Medulla oblongata (tissue), 1 donor: ENCODE measurements around the gene MOGAT3.
"Not testable (repeated sequence)": the region's sequence is repeated elsewhere in the genome, so short reads cannot be mapped to it uniquely, and the experiment has no call there.

Experiments used
- DNase-seq: peaks from one replicate; pipeline ENCODE4 v3.0.0-alpha.2; 2015; ENCODE audit errors: extremely low spot score

Gene MOGAT3

DNA sequence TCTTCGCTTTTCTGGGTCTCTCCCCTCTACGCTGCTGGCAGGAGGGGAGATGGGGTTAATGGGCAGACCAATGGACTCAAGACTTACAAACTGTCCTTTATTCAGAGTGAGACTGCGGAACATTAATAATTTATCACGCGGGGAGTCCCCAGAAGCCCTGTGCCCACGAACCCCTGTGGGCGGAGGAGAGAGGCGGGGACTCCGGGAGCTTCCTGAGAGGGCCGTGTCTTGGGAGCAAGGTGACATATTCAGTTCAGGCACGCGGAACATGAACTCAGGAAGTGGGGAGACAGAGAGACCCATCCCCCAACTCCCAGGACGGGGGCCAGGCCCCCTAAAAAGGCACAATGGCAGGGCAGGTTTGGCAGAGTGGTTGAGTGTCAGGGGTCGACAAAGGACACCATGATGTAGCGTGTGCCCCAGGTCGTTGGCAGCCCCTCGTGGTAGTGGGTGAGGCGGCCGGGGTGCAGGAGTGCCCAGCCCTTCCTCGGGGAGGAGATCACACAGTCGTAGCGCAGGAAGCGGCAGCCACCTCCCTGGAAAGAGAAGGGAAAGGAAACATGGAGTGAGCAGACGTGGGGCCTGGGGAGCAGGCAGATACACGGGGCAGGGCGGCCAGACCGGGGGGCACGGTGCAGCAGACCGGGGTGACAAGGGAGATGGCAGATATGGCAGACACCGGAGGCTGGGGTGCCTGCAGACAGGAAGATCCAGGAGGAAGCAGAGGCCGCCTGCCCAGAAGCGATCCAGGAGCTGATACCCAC lies 5.2 kb upstream of the MOGAT3 start:
- no peak for DNase-seq

DNA sequence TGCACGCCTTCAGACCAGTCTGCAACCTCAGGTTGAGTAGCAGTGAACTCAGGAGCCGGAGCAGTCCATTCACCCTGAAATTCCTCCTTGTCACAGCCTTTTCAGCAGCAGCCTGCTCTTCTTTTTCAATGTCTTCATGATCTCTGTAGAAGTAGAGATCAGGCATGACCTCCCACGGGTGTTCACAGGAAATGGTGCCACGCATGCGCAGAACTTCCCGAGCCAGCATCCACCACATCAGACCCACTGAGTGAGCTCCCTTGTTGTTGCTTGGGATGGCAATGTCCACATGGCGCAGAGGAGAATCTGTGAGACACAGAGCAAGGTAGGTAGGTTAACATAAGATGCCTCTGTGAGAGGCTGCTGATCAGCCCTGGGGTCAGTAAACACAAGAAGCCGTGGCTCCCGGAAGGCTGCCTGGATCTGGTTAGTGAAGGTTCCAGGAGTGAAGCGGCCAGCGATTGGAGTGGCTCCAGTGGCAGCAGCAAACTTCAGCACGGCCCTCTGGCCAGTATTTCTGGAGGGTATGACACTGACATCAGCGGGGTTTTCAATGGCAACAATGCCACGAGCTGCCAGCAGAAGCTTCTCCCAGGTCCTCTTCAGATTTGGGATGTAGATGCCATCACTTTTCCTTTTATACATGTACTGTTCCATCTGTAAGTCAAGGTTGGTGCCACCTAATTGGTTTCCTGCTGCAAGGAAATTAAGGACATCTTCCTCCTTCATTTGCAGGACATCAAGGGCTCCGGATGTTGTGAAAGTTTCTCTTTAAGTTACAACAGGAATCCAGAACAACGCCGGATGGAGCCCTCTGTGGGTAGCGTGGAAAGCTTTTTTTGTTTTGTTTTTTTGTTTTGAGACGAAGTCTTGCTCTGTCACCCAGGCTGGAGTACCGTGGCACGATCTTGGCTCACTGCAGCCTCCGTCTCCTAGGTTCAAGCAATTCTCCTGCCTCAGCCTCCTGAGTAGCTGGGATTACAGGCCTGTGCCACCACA lies 3.2 kb upstream of the MOGAT3 start:
- not testable (repeated sequence) for DNase-seq

DNA sequence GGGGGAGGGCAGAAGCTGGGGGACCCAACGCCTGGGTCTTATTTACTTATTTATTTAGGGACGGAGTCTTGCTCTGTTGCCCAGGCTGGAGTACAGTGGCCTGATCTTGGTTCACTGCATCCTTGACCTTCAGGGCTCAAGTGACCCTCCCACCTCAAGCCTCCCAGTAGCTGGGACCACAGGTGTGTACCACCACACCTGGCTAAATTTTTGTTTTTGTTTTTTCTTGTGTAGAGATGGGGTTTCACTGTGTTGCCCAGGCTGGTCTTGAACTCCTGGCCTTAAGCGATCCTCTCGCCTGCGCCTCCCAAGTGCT lies 1.7 kb upstream of the MOGAT3 start:
- DNase-seq = no peak

DNA sequence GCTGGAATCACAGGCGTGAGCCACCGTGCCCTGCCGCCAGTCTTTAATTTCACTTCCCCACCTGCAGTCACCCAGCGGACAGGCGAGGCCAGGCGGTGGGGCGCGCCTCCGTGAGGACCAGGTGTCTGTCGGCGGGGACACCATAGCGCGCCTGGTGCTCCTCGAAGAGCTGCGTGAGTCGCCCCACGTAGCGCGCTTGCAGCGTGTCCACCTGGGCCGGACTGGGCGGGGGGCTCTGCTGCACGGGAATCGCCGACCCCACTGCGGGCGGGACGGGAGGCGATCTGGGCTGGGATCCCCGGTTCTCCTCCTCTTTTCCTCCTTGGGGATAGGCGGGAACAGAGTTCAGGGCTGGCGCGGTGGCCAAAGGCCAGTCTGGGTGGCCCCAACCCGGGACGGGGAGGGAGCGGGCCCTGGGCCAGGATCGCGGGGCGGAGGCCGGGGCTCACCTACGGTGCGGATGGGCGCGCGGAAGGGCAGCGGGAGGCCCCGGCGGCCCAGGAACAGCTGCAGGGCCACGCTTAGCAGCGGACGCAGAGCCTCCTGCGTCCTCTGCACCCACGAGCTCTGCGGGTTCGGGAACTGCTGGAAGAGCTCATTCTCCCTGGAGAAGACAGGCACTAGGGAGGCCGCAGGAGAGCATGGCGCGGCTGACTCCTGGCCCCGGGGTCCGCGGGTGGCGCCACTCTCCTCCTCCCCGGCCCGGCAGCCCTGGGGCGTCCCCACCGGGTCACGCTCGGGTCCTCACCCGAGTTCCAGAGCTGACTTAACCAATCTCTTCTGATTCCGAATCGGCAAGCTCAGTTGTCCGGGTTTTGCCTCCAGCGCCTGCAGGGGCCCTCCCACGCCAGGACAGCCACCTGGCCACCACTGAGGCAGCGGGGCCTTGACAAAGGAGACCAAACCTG lies 1.1 kb upstream of the MOGAT3 start:
- no peak for DNase-seq

DNA sequence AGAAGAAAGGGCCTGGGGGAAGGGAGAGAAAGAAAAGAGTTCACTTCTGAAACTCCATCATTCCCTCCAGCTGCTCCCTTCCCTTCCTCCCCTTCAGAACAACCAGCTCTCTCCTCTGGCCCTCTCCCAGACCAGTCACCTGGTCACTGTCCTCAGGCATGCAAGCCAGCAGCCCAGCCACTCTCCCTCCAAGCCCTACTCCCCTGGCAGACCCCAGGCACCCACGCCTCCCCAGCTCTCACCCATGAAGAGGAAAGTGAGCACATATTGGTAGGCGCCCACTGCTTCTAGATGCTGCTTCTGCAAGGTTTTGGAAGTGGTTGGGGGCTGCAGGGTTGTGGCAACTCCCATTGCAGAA lies 353 bp downstream of the MOGAT3 start:
- DNase-seq = no peak

DNA sequence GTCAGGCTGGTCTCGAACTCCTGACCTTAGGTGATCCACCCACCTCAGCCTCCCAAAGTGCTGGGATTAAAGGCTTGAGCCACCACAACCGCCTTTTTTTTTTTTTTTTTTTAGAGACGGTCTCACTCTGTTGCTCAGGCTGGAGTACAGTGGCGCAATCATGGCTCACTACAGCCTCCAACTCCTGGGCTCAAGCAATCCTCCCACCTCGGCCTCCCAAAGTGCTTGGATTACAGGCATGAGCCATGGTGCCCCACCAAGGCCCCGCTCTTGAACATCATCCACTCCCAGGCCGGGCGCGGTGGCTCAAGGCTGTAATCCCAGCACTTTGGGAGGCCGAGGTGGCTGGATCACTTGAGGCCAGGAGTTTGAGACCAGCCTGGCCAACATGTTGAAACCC lies 1.3 kb downstream of the MOGAT3 start:
- DNase-seq = not testable (repeated sequence)

DNA sequence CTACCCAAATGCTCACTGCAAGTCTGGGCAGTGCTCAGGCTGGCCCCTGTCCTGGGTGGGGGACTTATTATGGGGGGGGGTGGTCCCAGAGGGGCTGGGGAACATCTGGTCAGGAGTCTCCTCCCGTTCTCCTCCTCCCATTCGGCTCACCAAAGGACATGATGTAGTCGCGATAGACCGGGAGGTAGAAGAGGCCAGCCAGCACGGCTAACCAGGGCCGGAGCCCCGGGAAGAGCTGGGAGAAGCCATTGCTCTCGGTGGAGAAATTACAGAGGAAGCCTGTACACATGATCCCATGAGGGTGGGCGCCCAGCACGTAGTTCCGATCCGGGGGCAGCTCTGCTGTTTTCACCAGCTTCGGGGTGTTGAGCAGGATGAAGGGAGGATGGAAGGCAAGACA lies 2.4 kb downstream of the MOGAT3 start:
- DNase-seq = no peak

DNA sequence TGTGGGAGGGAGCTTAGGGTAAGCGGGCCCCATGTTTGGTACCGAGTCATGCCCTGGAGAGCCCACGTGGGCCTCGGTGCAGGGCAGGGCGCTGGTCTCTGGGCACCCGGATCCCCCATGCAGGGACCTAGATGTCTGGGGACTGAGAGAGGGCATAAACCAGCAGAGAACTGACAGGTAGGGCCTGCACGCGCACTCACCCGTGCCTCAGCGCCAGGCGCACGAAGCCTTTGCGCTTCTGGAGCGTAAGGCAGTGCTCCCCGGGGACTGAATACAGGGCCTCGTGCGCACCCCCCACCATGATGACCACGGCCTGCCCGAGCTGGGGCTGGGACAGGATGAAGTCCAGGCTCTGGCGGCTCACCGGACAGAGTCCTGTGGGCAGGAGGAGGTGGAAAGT lies 2.8 kb downstream of the MOGAT3 start:
- DNase-seq = no peak

DNA sequence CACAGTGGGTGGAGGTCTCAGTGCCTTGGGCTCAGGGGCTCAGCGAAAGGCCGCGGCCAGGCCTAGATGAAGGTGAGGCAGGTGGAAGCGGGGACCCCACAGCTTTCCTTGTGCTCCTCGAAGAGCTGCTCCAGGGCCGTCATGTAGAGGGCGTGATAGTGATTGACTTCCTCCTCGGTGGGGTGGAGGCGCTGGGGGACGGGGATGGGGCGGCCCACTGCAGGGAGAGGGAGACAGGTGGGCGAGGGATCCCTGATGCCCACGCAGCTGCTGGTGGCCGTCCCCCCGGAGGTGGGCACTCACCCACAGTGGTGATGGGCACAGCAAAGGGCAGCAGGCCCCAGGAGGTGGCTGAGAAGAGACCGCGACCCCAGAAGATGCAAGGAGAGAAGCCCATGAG lies 5.0 kb downstream of the MOGAT3 start:
- DNase-seq = no peak

DNA sequence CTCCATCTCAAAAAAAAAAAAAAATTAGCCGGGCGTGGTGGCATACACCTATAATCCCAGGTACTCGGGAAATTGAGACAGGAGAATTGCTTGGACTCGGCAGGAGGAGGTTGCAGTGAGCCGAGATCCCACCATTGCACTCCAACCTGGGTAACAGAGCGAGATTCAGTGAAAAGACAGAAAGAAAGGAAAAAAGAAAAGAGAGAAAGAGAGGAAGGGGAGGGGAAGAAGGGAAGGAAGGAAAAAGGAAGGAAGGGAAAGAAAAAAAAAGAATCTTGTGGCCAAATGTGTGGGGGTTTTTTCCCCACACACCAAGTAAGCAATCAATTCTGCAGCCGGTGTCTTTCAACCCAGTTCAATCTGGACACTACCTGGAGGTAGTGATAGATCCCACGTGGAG lies 11.7 kb downstream of the MOGAT3 start:
- no peak for DNase-seq

DNA sequence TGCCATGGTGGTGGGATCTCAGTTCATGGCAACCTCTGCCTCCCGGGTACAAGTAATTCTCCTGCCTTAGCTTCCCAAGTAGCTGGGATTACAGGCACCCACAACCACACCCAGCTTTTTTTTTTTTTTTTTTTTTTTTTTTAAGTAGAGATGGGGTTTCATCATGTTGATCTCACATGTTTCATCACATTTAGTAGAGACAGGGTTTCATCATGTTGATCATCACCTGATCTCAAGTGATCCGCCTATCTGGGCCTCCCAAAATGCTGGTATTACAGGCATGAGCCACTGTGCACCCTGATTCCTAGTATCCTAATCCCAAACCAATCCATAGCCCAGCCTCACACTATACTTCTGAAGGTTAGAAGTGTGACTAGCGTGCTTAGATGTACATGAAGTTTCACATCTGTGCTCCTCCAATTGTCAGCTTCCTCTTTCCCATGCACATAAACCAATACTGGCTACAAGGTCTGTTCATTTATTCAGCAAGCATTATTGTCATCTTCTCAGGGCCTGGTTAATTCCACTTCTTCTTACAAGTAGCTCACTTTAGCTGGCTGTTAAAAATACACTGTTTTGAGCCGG lies 13.9 kb downstream of the MOGAT3 start:
- DNase-seq = no peak

DNA sequence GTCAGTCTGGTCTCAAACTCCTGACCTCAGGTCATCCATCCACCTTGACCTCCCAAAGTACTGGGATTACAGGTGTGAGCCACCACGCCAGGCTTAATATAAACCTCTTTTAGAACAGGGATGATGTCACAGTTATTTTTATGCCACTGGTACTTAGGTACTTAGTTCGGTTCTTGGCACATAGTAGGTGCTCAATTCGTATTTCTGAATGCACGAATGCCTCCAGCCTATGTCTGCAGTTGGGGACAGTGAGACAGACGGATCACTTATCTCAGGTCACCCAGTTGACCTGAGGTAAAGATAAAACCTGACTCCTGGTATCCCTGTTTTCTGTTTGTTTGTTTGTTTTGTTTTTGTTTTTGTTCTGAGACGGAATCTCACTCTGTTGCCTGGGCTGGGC lies 14.6 kb downstream of the MOGAT3 start:
- DNase-seq = no peak

DNA sequence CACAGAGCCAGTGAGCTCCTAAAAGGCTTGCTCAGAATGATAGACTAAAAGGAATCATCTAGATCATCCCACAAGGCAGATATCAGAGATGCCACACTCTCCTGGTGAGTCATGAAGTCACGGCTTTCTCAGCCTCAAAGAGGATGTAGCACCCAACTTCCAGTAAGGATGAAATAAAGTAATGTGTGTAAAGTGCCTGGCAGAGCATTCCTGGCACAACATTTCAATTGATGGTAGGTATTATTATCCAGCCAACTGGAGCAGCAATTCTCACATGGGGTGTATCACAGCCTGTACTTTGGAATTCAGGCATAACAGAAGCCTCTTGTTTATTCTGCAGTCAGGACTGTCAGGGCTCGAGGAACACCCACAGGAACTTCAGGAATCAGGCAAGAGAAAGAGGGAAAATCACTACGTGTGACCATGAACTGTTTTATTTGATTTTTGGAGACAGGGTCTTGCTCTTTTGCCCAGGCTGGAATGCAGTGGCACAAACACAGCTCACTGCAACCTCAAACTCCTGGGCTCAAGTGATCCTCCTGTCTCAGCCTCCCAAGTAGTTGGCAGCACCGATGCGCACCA lies 15.5 kb downstream of the MOGAT3 start:
- no peak for DNase-seq

DNA sequence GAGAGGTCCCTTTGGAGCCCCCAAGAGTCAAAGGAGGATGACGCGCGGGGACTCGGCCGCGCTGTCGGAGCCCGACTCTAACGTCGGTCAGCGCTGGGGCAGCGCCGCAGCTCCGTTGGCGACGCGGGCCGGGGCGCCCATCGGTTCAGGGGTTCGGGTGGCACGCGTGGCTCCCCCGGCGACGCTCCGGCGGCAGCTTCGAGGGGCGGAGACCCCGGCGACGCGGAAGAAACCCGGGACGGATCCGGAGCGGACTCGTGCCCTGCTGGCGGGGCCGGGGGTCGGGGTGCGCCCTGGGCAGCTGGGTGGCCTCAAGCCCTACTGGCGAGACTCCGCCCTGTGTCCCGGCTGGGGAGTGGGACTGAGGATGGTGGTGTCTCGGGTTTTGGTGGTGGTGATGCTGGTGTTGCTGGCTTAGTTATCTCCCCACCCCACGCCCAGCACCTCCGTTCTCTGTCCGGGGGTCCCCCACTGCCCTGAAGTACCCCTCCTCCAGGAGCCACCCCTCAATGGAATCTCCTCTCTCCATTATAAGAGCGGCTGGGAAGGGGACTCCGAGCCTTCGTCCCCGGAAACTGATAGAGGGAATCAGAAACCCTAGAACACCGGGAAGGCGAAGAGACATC lies 20.6 kb downstream of the MOGAT3 start, which contains the start of gene NAT16:
NAT16 (minus strand) TSS at position 164 of the 626 bp plus-strand sequence. CDS start 5,486 bp downstream, outside the sequence.
- no peak for DNase-seq

DNA sequence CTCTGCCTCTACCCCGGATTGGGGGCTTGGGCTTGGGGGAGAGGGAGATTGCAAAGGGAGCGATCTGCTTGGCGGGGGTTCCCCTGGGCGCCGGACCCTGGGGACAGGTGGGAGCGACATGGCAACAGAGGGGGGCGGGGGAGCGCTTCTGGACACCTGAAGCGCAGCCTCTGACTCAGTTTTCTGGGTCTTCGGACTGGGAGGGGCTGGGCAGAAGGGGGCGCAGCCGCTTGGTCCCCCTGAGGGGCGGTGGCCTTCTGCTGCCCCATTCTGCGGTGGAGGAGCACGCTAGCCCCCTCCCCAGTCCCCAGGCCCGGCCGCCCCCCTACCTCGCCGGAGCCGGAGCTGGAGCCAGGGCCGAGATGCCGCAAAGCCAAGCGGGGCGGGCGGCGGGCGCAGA lies 21.1 kb downstream of the MOGAT3 start:
- no peak for DNase-seq

DNA sequence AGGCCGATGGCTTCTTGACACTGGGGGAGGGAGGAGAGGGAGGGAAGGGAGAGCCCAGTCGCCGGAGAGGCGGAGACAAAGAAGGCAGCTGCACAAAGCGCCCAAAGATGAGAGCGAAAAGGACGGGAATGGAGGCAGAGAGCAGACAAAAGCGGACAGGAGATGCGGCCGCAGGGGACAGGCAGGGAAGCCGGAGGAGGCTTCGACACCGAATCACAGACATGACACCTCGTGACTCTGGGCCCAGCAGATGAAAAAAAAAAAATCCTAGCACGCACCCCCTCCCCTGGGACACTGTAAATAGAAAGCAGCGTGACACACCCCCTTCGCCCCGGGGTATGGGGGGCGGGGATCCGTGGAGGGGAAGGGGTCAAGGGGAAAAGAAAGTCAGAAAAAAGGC lies 21.7 kb downstream of the MOGAT3 start:
- no peak for DNase-seq

DNA sequence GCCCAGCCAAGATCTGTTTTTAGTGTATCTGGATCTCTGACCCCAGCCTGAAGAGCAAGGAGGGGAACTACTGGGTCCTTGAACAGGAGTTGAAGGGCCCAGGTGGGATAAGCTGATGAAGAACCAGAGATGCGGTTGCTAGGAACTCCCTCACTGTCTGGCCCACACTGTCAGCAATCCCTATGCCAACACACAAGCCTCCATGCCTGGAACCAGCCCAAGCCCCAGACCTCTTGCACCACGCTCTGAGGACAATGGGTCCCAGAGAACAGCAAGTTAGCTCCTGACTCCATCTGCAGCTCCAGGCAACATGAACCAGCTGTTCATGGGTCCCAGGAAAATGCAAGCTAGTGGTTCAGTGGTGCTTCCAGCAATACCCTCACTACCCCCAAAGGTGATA lies 23.2 kb downstream of the MOGAT3 start:
- no peak for DNase-seq

DNA sequence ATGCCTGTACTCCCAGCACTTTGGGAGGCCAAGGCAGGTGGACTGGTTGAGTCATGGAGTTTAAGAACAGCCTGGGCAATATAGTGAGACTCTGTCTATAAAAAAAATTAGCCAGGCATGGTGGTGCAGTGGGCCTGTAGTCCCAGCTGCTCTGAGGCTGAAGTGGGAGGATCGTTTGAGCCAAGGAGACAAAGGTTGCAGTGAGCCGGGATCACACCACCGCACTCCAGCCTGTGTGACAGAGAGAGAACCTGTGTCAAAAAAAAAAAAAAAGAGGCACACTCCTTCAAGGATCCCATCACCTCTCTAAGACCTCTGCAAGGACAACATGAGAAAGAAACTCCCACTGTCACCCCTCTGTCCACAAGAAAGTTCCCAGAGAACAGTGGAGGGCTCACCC lies 25.2 kb downstream of the MOGAT3 start:
- no peak for DNase-seq

DNA sequence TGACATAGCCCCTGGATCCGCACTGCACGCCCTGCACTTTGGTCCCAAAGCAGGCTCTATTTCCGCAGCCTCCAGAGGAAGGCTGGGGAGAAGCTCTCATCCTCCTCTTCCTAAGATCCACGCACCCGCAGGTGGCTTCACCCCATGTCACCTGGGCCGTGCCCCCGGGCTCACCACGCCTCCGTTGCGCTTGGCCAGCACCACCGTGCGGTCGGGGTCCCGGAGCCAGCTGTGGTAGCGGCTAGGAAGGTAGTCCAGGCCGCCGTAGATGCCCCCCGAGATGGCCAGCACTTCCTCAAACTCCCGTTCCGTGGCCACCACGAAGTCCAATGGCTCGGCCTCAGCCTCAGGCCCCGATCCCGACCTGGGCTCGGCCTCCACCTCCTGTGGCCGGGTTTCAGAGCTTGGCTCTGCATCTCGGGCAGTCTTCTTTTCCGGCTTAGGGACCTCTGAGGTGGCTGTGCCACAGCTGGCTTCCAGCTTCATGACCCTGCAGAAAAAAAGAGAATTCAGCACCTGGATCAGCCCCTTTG lies 26.4 kb downstream of the MOGAT3 start:
- no peak for DNase-seq

DNA sequence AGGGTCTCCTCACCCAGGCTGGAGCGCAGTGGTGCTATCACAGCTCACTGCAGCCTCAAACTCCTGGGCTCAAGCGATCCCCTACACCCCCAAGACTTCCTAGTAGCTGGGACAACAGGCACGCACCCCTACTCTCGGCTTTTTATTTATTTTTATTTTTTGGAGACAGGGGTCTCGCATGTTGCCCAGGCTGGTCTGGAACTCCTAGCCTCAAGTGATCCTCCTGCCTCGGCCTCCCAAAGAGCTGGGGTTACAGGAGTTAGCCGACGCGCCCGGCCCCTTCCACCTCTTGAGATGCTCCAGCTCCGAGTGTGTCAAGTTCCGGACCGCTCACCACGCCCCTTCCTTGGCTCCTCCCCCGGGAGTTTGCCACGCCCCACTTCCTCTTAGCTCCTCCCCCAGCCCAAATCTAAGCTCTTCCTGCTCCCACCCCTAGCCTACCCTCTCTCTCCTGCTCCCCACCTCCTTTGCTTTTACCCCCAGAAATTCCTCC lies 27.0 kb downstream of the MOGAT3 start:
- no peak for DNase-seq
